GM03348 (cell line): ENCODE measurements around the gene DPP9.

Source experiments
- DNase-seq: peaks from one replicate; pipeline ENCODE4 v3.0.0; 2012; ENCODE audit warnings: low spot score

DPP9 gene

GRCh38 chr19:4709440-4710280 is 14.0 kb downstream of the DPP9 start:
- DNase-seq: no peak

GRCh38 chr19:4707956-4708650 is 15.5 kb downstream of the DPP9 start:
- peak; percentile 22 for DNase-seq

GRCh38 chr19:4707322-4707721 is 16.3 kb downstream of the DPP9 start:
- DNase-seq: no peak

- no peak for DNase-seq
Observed at GRCh38 chr19:4705413-4706131, 18.1 kb downstream of the DPP9 start.

- DNase-seq: no peak
Observed at GRCh38 chr19:4704317-4704673, 19.3 kb downstream of the DPP9 start.

GRCh38 chr19:4703671-4704316 is 19.8 kb downstream of the DPP9 start:
- no peak for DNase-seq

- DNase-seq: no peak
Observed at GRCh38 chr19:4702764-4703163, 20.9 kb downstream of the DPP9 start.

GRCh38 chr19:4701557-4701956 is 22.1 kb downstream of the DPP9 start:
- DNase-seq: no peak

- DNase-seq: no peak
Observed at GRCh38 chr19:4700693-4700970, 23.0 kb downstream of the DPP9 start.

GRCh38 chr19:4699826-4700692 is 23.6 kb downstream of the DPP9 start:
- DNase-seq: no peak

GRCh38 chr19:4697304-4697703 is 26.3 kb downstream of the DPP9 start:
- DNase-seq: no peak

GRCh38 chr19:4695224-4695731 is 28.4 kb downstream of the DPP9 start:
- DNase-seq: no peak

- peak; percentile 33 for DNase-seq
Observed at GRCh38 chr19:4694211-4694987, 29.2 kb downstream of the DPP9 start.

- no peak for DNase-seq
Observed at GRCh38 chr19:4693471-4694121, 30.0 kb downstream of the DPP9 start.

- DNase-seq: no peak
Observed at GRCh38 chr19:4693078-4693350, 30.6 kb downstream of the DPP9 start.

- DNase-seq: no peak
Observed at GRCh38 chr19:4692251-4693077, 31.2 kb downstream of the DPP9 start.

- DNase-seq: no peak
Observed at GRCh38 chr19:4691373-4691772, 32.3 kb downstream of the DPP9 start.

GRCh38 chr19:4690361-4690760 is 33.3 kb downstream of the DPP9 start:
- DNase-seq: no peak

GRCh38 chr19:4689403-4689802 is 34.2 kb downstream of the DPP9 start:
- no peak for DNase-seq

- no peak for DNase-seq
Observed at GRCh38 chr19:4688587-4688986, 35.1 kb downstream of the DPP9 start.
